GM19035 (cell line): Measurements from ENCODE around the gene PDGFC.

Source experiments
- ATAC-seq: cut with Tn5 transposase; IDR thresholded peaks from one replicate; pipeline ENCODE4 v1.9.1; 2021; ENCODE audit not compliant: unreplicated experiment

PDGFC gene

GRCh38 chr4:156975686-156976085 is 4.1 kb upstream of the PDGFC start:
- no peak for ATAC-seq

DNA sequence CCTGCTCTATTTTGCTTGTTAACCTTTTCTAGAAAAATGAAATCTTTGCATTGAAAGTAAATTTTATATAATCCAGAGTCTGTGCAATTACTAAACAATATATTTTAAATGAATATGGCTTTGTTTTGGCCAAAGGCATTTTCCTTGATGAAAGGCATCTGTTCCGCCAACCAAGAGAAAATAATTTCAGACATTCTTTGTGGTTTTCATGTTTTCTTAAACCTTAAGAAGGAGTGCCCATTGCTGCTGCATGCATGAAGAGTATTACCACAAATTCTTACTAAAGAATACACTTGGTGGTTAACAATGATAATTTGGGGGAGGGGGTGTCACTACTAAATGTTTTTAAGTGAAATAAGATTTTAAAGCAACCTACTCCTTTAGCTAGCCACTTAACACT is 2.7 kb upstream of the PDGFC start:
- ATAC-seq: no peak

DNA sequence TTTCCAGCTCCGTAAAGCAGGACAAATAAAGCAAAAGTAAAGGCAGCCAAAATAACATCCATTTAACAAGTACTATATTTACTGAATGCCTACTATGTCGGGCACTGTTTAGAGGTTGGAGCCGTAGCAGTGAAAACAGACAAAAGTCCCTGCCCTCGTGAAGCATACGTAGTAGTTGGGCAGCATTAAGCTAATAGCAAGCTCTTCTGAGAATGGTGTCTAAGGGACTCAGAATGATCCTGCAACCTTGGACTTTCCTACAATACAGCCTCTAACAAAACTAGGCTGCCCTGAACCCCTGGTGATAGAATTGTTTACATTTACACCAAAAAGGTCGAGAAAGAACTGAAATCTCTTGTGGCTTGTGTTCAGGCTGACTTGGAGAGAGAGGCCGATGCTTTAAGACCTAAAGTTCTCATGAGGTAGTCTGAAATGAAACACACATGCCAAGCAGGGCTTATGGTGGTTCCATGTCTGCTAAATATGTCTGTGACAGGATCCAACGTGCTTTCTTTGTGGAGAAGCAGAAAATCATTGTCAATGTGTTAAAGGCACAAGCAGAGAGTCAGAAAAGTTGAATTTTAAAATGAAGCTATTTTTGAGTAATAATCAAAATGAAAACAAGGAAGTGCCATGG is 898 bp upstream of the PDGFC start:
- ATAC-seq: no peak

- no peak for ATAC-seq
These were observed 379 bp downstream of the PDGFC start for GRCh38 chr4:156971165-156971675.

DNA sequence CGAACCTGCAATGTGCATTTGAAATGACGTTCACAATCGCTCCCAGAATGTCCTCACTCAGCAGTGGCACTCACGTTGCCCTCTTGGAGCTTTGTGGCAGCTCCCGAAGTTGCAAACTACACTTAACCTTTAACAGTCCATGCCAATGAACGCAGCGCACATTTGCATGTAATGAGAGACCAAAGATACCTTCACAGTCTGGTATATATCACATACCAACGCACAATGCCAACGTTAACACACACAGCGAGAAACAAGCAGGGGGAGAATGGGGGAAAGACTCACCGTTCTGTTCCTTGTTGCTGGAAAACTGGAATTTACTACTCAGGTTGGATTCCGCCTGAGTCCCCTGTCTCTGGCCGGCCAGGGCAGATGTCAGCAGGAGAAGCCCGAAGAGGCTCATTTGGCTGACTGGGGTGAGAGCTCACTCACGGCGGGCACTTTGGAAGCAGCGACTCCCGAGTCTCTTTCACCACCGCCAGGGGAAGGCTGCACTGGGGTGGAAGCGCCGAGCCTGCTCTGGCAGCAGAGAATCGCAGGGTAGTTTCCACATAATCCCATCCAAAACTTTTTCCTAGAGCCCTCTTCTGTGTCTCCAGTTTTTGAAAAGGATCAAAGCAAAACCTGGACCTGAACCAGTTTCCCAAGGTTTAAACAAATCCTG is 966 bp downstream of the PDGFC start:
- no peak for ATAC-seq

- no peak for ATAC-seq
These were observed 1.7 kb downstream of the PDGFC start for GRCh38 chr4:156969911-156970310.

DNA sequence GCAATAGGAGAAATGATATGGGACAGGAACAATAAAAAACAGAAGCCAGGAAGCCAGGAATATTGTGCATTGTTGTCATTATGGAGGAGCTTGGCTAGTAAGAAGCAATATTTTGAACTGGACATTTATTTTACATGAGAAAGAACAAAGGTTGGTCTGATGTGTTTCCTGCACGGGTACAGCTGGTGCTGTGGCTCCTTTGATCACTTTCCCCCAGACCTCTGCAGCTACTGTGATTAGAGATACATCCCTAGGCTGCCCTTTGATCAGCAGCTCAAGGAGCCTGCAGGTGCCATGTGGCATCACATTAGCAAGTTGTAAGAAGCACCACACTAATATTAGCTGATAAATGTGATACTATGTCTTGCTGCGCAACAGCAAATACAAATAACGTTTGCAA is 2.5 kb downstream of the PDGFC start:
- no peak for ATAC-seq

DNA sequence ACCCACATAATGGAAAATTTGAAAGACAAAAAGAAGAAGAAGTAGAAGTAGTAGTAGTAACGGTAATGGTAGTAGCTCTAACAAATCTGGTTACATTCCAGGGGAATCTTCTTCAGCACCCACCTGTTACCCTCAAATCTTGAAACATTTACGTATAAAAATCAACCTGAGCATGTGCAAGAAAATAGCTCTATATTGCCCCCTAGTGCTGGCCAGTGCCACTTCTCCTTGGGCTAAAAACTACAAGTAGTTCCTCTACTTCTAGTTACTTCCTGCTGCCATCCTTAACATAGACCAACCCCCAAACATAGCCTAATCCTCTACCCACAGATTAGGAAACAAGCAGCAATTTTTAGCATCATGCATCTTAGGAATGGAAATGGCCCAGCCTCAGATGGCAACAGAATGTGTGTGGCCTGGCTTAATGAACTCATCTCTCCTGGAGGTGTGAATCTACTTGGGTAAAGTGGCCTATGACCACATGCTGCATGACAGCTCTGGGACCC is 3.1 kb downstream of the PDGFC start:
- ATAC-seq: peak; percentile 76

- no peak for ATAC-seq
These were observed 4.8 kb downstream of the PDGFC start for GRCh38 chr4:156966836-156967235.

- ATAC-seq: no peak
These were observed 8.2 kb downstream of the PDGFC start for GRCh38 chr4:156963419-156963818.

DNA sequence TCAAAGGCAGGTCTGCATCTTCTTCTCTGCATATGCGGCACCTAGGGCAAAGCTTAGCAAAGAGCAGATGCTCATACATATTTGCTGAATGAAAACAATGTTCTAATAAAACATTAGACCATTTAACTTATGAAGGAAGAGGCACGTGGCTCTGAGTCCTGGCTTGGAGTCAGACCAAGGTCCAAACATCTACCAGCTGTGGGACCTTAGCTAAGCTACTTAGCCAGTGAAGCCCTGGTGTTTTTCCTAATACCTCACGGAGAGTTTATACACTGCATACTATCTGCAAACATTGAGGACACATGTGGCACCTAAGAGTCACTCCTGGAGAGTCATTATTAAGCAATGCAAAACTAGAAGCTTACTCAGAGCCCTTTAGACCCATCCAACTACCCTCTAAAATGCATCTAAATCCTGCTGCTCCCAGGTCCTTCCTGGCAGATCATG is 9.0 kb downstream of the PDGFC start:
- ATAC-seq: no peak

DNA sequence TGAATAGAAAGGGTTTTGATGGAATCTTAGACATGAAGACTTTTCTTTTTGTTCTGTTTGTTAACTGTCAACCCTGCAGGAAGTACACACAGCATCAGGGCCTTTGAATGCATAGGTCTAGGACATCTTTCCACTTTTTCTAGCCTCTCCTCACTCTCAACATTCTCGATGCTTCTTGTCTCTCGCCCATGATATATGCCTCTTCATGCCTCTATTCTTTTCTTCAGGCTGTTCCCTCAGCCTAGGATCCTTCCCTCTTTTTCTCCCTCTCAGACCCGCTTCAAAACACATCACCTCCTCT is 9.6 kb downstream of the PDGFC start:
- ATAC-seq: no peak

DNA sequence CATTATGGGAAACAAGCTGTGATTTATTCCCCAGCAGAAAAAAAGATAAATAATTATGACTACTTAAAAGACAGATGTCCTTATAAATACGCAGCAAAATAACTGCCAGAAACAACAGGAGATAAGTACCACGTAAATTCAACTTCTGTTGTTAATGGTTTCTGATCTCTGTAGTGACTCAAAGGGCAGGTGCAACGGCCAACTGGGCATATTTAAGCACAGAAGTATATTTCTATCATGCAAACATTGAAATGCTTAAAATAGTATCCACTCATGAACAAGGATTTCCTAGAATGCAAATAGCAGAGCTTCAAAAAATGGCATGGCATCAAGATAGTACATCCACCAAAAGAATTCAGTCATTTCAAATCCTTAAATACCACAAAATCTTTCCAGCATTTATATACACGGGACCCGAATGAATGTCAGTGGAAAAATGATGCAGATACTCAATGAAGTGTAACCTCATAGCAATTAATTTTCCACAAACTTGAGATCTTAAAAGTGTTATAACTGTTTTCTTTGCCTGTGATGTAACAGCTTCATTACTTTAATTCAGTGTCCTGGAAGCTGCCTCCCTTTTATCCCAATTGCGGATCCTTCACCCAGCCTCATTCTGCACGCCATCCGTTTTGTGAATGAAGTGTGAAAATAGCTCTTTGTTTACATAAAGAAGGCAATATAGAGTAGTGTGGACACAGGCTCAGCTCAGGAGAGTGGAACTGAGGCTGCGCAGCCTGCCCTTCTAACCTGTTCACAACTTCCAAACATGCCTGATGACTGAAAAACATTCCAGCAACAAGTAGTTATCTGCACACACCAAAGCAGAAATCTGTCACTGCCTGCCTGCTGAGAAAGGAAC is 10.2 kb downstream of the PDGFC start:
- no peak for ATAC-seq

GRCh38 chr4:156959298-156959702 is 12.3 kb downstream of the PDGFC start:
- no peak for ATAC-seq

DNA sequence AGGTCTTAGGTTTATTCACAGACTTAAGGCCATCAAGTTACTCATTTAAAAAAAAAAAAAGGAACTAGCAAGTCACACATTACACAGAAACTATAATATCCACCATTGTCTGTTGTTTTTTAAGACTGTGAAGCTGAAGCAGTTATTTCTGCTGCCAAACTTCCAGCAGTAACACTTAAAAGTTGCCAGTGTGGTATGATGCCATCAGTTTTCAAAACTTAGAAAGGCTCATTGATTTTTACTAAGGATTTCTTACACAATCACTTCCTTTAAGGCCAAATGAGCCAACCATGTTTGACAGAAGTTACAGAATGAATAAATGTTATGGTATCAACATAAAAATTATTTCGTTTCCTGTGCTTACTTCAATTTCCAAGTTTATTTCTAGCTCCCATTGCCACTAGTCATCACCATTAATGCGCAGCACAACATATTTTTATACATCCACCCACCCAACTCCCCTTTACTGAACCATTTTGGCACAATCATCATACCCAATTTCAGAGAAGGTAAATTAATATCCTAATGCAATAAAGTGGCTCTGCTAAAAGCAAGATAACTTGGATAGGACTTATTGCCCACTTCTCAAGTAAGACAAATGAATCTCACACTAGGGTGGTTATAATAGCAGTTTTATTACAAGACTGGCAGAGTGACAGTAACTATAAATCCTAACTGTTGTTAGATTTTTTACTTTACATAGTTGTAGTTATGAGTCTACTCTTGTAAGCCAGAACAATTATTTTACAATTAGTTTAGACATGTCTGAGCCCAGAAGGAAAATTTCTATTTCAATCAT is 13.1 kb downstream of the PDGFC start:
- no peak for ATAC-seq

DNA sequence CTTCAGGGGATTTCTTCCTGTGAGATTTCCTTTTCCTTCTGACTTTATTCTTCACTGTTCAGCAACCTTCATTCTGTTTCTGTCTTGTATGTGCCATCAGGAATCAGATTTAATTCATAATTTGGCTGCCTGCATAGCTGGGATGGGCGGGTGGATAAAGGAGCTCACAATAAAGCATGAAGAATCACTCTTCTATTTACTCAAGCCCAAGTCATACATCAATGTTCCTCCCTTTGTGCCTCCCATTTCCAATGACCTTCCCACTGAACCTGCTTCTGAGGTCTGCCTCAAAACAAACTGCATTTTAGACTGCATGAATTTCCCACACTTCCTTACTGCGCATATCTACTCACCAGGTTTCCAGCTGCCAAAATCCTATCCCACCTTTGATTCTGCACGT is 14.0 kb downstream of the PDGFC start:
- no peak for ATAC-seq

DNA sequence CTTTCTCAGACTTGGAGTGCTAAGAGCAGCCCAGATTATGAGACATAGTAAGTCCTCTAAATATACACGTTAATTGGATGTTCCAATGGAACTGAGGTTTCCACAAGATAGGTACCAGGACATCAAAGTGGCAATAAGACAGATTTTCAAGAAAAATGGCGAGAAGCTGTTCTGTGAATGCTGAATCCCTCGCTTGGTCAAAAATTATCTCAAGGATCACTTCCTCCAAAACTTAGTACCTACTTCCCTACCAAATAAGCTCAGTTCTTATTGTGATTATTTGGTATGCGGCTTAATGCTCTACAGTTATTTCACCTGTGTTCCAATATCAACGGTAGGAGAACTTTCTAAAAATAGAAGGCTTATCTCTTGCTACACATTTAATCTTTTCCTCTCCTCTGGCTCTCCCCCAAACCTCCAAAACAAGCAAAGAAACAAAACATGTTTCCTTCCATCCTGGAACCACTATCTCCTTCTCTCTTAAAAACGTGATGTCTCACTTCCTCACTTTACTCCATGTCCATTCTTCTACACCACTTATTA is 14.7 kb downstream of the PDGFC start:
- no peak for ATAC-seq

DNA sequence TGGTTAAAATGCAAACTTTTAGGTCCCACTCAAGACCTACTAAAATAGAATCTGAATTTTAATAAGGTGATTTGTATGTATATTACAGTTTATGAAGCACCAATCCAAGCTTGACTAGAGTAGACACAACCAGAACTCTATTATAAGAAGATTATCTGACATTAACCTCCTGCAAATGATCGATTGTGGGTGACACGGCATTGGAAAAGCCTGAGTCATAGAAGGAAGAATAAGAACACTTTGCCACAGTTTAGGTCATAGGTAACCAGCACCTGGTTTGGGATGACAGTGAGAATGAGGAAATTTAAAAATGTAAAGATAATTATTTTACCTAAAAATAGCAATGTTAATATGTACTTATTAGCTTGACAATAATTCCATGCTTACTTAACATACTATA is 15.2 kb downstream of the PDGFC start:
- ATAC-seq: no peak

GRCh38 chr4:156954587-156954986 is 17.0 kb downstream of the PDGFC start:
- no peak for ATAC-seq

DNA sequence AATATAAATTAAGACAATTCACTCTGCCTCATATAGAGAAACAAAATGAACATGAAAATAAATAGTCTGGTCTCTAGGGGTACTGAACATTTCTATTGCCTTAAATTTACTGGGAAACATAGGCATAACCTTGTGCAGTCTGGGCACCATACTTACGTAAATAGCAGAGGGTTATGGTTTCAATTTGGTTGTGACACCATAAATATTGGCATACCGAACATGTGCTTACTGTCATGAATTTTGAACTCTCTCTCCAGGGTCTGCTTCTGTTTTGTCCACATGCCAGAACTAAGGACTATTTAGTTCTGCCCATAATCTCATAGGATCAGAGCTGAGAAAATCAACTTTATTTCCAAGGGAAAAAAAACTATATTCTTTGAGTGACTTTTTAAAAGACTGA is 17.6 kb downstream of the PDGFC start:
- no peak for ATAC-seq

DNA sequence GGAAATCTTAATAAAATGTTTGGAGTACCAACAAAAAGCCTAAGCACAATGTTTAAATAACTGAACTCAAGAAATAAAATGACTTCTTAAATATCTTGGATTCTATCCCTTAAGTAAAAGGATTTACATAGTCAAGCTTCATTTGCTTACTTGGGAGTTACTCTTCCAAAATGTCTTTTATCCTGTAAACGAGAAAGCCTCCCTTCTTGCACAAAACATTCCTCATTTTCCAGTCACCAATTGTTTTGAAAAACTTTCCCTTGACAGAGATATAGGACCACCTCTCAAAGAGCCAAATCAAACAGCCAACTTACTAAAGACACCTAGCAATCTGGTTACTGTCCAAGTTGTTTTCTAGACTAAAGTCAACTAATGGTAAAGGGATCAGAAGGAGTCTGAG is 18.6 kb downstream of the PDGFC start:
- ATAC-seq: no peak
